Measurements from ENCODE around the gene CACNA2D1.

DNA sequence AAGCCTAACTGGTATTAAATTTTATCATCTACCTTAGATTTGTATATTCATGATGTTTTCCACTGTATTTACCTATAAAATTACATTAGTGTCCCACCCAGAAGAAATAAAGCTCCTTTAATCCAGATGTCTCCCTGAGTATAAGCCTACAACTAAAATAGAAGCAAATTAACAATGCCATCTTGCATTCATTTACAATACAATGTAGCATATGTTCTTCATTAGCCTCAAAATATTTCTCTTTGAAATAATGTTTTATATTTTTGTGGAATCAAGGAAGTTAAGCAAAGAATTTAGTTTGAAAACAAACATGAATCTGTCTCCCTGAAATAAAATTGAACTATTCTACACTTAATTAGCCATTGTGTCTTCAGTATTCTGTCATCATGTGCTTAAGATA, 112.3 kb downstream of the CACNA2D1 start:
- TF ChIP-seq, protein P1, sequence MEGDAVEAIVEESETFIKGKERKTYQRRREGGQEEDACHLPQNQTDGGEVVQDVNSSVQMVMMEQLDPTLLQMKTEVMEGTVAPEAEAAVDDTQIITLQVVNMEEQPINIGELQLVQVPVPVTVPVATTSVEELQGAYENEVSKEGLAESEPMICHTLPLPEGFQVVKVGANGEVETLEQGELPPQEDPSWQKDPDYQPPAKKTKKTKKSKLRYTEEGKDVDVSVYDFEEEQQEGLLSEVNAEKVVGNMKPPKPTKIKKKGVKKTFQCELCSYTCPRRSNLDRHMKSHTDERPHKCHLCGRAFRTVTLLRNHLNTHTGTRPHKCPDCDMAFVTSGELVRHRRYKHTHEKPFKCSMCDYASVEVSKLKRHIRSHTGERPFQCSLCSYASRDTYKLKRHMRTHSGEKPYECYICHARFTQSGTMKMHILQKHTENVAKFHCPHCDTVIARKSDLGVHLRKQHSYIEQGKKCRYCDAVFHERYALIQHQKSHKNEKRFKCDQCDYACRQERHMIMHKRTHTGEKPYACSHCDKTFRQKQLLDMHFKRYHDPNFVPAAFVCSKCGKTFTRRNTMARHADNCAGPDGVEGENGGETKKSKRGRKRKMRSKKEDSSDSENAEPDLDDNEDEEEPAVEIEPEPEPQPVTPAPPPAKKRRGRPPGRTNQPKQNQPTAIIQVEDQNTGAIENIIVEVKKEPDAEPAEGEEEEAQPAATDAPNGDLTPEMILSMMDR (IDR thresholded peaks at IDR 0.05), result no peak
- TF ChIP-seq POLR2A (IDR thresholded peaks at IDR 0.05), result no peak
